NCI-H2196 (cell line): ENCODE measurements around the gene TMEM41A.
A peak's percentile ranks its signal among the peaks of the same experiment; 100 is the strongest.

Experiments
- DNase-seq: peaks from one replicate; lab custom pipeline; 2025; ENCODE audit not compliant: unreplicated experiment; lab: John Stamatoyannopoulos, UW

Gene TMEM41A

DNA sequence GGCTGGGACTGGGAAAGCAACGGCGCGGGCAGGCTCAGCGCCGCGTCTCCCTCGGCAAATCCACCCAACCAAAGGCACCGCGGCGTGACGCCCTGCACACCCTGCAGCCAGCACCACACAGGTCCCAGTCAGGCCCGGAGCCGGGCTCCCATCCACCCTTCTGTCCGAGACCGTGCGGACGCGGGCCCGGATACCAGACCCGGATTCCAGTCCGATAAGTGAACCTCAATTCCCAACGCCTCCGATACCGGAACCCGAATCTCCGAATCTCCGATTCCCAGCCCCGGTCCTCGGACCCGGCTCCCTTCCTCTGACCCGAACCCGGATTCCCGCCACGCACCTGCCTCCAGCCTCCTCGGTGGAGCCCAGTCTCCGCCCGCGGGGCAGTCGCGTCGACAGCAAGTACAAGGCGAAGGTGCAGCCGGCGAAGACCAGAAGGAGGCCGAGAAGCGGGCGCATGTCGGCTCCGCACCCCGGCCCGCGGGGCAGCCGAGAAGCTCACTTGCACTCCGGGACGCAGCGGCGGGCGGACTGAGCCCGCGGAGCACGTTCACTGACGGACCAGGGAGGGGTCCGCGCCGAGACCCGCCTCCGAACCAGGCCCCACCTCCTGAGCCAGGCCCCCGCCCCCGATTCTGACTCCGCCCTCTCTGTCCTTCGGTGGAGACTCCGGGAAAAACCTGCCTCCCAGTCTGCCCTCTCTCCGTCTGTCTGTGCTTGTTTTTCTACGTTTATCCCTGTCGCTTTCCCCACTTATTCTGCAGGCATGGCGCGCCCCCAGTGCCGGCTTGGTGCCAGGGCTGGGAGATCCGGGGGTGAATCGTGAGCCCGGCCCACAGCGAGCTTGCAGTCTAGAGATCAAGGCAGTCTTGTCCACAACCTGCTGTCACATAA is at the start of gene TMEM41A:
Gene TMEM41A, minus strand, starts transcription at position 533 of the 894 bp plus-strand sequence. Its CDS starts 74 bp downstream, at position 459.
- DNase-seq, result peak; percentile 99

DNA sequence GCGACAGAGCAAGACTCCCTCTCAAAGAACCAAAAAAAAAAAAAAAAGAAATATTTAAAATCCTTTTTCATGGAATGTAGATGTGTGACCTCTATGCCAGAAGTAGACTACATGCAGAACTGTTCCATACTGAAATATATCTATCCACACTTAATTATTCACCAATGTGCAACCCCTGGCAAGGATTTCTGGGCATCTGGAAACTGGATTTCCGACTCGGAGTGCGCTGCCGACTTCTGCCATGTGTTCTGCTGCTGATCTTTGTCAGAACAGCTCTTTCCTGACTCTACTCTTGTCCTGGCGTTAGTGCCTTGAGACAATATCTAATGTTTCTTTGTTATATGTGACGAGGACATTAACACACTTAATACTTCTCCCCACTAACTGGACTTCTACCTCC is 41.9 kb upstream of the TMEM41A start:
- no peak for DNase-seq

DNA sequence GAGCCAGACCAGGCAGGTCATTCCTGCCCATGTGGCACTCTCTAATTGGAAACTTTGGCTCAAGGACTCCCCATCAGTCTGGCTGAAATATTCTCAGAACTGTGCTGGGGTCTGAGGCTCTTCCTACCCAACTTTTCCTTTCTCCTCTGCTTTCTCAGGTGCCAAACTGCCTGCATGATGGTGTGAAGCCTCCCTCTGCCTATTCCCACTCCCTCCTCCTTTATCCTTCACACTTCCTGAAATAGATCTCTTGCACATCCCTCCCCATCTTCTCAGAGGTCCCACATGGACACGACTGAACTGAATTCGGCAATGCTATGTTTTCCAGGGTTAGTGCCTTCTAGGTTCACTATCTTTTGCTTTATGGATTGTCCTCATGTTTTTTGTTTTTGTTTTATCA is 41.1 kb upstream of the TMEM41A start:
- DNase-seq, result no peak

DNA sequence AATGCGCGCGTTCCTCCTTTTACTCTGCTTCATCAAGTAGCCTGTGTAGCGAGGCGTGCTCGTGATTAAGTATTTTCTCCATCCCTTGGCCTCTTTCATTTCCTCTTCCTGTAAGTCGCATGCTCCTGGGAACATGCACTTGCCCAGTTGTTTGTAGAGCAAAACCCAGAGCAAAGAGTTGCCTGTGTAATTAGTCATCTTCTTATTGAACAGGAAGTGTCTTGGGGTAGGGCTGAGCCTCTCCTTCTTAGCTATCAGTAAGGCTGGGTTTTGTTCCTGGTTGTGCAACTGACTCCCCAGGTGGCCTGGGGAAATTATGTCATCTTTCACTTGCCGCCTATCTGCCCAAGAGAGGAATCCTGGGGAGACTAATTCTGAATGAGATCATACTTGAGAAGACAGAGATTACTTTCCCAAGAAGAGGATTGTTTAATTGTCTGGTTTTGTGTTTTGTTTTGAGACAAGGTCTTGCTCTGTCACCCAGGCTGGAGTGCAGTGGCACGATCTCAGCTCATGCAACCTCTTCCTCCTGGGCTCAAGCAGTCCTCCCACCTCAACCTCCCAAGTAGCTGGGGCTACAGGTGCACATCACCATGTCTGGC is 38.6 kb upstream of the TMEM41A start:
- peak; percentile 69 for DNase-seq

DNA sequence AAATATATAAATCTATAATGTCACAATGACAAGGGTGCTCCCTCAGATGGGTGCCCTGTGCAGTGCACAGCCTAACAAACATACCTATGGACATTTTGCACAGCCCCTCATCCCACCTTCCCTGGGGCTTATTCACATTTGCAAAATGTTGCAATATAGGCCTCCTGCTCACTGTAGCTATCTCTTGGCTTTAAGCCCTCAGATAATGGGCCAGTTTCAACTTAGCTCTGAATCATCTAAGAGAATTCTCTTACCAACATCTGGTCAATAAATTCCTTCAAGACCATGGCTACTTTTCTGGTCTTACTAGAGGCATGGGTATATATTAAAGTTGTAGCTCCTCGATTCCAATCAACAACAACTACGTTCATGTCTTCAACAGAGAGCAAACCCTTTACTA is 35.7 kb upstream of the TMEM41A start:
- no peak for DNase-seq

DNA sequence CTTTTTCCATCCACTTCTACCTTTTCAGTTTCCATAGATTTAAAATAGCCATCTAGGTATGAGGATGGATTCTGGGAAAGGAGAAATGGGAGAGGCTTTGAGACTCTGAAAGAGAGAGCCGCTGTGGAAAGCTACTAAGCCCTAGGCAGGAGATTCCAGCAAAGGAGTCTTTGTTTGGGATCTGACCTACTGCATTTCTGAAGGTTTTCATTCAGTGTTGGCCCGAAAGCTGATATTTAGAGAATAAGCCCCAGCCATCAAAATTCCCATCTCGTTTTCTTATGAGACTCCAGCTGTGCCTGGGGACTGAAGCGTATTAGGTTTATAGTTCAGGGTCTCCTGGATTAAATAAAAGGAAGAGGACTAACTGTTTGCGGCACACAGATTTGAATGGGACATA is 34.1 kb upstream of the TMEM41A start:
- DNase-seq, result no peak

DNA sequence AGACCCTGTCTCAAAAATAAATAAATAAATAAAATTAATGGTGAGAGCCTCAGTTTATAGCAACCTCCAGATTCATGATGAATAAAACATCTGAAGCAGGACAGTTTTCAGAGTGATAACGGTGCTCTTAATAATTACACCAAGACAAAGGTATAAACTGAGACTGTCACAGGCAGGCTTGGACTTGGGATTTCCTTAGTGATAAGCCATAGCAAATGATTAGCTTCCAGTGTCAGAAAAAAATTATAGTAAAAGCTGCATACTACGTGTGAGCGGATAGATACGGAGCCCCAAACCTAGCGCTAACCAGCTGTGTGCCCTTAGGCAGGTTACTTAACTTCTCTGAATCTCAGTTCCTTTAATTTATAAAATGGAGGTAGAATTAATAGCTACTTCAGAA is 32.0 kb upstream of the TMEM41A start:
- no peak for DNase-seq

DNA sequence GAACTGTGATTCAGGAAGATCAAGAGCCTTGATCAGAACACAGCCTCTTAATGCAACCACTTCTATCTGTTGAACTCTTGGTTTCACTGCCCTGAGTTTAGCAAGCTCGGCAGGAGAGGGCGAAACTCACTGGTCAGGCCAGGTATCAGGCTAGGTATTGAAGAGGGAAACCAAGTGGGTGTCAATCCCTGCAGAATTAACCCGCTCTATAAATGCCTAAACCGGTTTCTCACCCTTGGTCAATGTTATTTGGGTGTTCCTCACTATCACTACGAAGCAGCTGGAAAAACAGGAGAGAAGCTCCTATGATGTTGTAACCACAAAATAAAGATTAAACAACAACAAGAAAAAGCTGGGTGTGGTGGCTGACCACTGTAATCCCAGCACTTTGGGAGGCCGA is 29.7 kb upstream of the TMEM41A start:
- no peak for DNase-seq

DNA sequence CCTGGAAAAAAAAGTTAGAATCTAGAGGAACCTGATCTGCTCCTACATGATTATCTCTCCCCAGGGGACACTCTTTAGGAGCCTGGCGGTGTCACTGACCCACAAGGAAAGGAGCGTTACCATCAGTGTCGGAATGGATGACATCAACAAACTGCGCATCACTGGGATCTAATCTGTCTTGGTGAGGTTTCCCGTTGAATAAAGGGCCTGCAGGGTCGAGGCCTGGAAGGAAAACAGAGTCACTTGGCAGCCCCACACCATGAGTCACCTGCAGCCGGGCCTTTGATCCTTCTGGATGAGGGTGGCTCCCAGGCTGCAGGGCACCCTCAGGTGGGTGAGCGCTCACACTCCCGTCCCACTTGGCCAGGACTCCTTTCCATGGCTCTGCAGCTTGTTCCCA is 28.5 kb upstream of the TMEM41A start:
- no peak for DNase-seq

DNA sequence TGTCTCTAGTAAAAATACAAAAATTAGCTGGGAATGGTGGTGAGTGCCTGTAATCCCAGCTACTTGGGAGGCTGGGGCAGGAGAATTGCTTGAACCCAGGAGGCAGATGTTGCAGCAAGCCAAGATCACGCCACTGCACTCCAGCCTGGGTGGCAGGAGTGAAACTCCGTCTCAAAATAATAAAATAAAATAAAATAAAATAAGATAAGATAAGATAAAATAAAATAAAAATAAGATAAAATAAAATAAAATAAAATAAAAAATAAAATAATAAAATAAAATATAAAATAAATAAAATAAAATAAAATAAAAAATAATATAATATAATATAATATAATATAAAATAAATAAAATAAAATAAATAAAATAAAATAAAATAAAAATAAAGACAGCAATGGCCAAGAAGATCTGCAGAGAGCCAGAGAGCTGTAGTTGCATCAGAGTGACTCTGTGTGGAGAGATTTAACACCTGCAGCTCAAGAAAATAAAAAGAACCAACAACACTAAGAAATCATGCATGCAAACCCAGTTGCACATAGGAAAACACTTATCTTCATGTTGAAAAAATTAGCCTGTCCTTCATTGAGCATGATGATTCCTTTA is 27.6 kb upstream of the TMEM41A start:
- no peak for DNase-seq

DNA sequence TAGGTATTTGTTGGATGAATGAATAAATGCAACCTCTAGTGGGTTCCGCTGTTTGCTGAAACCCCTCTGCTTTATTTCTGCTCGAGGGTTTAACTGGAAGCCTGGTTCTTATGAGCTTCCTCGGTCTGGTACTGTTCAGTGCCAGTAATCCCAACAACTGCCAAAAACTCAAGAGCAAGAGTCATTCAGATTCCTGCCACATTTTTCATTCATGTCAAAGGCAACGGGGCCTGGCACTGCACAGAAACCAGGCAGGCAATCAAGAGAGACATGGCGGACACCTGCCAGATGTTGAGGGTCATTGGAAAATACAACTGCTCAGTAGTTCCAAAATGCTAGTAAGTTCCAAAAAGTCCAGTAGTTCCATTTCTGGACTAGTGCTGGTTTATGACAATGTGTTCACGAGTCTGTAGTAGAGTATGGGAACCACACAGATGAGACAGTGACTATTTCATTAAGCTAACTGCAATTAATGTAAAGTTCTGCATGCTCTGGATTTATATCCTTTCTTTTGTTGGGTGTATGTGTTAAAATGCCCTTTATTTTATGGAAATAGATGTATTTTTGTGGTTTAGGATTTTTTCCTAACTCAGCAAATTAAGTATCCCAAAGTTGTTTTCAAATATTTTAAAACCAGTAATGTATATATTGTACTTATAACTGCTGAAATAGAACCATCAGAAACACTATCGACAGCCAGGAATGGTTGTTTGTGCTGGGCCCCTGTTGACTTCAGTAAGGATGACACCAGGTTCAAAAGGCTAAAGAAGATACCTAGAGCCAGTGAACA is 22.7 kb upstream of the TMEM41A start:
- DNase-seq, result no peak

DNA sequence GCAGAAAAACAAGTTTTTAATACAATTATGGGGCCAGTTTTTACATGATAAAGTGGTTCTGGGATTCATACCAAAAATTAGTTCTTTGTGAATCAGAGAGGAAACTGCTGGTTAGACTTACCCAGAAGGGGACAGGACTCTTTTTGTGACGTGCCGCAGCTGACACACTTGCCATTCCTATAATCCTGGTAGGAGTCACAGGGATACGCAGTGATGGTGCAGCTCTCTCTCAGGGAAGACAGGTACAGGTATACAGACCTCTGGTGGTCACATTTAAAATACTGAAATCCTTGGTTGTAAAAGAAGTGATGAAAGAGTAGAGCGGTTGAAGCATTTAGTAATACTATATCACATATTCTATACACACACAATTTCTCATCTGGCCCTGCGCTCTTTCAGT is 20.2 kb upstream of the TMEM41A start:
- DNase-seq, result no peak

DNA sequence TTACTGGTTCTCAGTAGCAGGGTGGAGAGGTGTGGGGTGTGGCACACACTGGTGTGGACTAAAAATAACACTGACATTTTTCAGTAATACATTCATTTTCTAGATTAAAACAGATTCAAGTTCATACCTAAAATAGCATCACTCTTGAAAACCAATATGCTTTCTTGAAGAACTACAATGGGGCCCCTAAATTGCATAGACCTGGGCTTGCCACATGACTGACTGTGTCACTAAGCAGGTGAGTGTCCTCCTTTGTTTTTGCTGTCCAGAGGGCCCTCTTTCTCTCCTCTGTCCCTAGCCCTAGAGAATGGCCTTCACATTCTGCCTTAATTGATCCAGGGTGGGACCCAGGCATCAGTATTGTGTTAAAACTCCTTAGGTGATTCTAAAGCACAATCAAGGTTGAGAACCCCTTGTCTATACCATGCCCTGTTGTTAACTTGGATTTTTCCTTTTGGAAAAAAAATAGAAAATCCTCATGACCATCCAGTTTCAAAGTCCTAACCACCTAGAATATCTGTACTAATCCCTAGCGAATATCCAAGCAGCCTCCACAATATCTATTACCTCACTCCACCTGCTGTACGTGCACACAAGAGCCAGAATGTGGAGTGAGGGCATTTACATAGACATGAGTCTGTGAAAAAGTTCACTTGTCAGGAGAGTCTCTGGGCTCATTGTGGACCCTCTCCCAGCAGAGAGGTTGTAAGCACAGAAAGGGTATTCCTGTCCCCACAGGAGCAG is 18.7 kb upstream of the TMEM41A start:
- no peak for DNase-seq

DNA sequence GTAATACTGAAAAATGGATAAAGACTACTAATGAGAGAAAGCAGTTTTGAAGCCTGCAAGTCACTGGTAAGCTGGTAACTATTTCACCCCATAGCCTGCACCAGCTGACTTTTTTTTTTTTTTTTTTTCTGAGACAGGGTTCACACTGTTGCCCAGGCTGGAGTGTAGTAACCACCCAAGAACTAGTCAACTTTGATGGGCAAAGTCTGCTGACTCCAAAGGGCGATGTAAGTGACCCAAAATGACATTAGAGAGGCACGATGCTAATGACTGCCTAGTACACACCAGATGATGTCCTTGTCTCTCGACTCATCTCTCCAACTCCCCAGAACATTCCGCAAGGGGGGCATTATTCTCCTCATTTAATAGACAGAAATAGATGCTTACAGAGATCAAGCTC is 12.9 kb upstream of the TMEM41A start:
- no peak for DNase-seq

DNA sequence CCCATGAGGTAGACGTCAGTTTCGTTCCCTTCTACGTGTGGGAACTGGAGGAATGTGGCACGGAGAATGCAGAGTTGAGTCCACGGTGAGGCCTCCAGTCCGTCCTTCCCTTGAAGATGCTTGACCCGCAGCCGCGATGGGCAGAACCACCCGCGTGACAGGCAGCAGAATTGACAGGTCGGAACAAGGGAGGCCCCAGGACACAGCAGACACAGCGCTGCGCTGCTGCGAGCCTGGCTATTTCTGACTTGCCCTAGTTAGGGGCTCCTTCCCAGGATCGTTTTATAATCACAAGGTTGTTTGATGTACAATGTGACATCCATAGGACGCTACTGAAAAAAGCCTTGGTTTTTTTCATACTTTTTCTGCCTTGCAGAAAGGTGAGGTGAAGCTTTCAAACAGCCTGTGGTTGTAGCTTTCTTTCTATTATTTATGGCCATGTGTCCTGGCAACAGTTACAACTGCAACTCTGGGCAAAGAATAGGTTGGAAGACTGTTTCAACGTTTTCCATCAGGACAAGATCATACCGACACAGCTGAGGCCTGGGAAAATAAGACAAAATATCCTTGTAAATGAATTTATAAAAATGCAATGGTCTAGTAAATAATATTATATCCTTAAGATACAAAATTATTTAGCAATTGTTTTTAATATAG is 9.6 kb upstream of the TMEM41A start:
- no peak for DNase-seq

DNA sequence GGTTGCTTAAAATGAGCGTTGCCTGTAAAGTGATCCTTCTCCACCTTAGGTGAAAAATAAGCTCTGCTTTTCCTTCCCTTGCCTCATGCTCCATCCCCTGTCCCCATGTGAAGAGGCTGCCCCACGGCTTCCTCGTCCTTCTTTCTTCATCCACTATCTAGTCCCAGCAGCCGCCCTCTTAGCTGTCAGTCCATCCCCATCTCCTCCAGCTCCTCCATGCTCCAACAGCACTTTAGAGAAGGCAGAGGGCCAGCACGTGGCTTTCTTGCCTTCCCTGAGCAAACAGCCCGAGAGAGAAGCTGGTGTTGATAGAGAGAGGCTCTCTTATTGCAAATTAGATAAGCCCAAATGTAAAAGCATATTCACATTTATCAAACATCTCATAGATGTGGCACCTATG is 9.0 kb upstream of the TMEM41A start:
- no peak for DNase-seq

DNA sequence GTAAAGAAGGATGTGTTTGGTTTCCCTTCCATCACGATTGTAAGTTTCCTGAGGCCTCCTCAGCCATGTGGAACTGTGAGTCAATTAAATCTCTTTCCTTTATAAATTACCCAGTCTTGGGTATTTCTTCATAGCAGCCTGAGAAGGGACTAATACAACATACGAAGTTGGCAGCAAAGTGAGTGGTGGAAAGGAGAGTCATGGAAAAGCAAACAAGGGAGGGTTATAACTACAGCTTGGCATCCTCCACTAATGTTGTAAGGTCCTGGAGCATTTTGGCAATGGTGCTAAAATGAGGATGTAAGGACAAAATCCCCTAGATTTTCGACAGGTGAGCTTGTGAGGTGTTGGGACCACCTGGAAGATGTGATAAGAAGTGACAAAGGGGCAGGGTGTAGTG is 5.8 kb upstream of the TMEM41A start:
- no peak for DNase-seq

DNA sequence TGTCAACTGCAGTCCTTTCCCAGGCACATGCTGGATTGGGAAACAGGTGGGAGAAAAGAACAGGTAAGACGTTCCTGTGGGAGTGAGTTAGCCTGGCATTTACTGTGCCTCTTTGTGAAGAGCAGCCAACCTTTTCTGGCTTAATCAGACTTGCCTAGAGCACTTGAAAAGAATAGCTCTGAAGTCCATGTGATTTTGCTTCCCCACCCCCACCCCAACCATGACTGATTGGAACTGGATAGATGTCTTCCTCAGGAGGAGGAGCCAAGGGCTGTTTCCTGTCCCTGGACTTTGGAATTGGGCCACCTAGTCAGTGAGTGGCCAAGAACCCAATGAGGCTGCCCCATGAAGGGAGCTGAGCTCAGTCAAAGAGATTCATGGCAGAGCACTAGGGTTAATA is 4.7 kb upstream of the TMEM41A start:
- DNase-seq, result no peak

DNA sequence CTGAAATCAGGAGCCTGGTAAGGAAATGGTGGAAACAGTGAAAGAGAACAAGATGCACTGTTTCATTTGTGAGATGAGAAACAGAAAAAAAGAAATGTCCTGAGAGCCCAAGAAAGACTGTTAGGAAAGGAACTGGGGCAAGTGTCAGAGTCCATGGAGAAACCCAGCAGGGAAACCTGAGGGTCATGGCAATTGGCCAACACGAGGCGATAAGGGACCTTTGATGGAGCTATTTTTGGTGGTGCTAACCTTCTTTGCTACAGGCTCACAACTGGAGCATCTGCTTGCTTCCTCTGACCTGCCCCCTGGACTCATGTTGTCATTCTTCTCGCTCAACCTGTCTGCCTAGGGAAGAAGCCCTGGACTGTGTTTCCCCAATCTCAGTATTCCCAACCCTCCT is 4.2 kb upstream of the TMEM41A start:
- no peak for DNase-seq

DNA sequence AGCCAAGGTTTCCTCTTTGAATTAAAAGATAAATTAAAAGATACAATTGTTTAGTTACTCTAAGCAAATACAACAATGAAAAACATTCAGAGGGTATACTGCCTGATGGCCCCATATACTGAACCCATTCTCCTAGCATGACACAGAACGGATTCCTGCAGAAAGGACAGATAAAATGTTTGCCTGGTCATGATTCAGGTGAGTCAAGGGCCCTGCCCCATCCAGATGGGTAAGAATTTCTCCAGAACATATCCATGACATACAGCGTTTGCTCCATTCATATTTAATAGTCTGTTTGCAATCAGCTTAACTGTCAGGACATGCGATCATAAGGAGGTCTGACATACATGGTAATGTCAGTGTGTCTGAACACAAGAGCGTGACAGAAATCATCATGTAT is 8.6 kb downstream of the TMEM41A start:
- no peak for DNase-seq
